22Rv1 (cell line): ENCODE measurements around the gene CFAP74.

ENCODE experiments used
- ZFX ChIP-seq: fragments of 450-650 bp; IDR thresholded peaks from 2 replicates; pipeline ENCODE4 v1.6.1; 2017; ENCODE audit warnings: antibody characterized with exemption, borderline replicate concordance
- TF ChIP-seq, protein P1 (sequence below): fragments of 450-650 bp; IDR thresholded peaks from 2 replicates; pipeline ENCODE4 v1.5.1; 2017; ENCODE audit warnings: mild to moderate bottlenecking

DNA sequence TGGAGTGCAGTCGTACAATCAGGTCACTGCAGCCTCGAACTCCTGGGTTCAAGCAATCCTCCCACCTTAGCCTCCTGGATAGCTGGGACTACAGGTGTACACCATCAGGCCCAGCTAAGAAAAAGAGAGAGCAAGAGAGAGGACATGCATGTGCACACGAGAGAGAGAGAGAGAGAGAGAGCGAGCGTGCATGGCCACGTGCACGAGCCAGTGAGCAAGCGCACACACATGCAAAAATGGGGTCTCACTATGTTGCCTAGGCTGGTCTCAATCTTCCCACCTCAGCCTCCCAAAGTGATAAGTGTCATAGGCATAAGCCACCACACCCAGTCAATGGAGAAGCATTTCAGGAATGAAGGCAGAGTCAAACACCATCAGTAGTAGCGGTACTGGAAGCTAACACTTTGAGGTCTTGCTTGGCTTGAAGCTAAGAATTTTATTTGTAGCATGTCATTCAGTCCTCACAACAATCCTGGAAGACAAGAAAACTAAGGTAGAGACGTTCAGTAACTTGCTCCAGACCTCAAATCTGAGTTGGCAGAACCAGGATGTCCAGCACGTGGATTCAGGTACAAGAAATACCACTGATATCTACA lies 127.2 kb downstream of the CFAP74 start:
- TF ChIP-seq, protein P1, sequence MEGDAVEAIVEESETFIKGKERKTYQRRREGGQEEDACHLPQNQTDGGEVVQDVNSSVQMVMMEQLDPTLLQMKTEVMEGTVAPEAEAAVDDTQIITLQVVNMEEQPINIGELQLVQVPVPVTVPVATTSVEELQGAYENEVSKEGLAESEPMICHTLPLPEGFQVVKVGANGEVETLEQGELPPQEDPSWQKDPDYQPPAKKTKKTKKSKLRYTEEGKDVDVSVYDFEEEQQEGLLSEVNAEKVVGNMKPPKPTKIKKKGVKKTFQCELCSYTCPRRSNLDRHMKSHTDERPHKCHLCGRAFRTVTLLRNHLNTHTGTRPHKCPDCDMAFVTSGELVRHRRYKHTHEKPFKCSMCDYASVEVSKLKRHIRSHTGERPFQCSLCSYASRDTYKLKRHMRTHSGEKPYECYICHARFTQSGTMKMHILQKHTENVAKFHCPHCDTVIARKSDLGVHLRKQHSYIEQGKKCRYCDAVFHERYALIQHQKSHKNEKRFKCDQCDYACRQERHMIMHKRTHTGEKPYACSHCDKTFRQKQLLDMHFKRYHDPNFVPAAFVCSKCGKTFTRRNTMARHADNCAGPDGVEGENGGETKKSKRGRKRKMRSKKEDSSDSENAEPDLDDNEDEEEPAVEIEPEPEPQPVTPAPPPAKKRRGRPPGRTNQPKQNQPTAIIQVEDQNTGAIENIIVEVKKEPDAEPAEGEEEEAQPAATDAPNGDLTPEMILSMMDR = no peak
- no peak for TF ChIP-seq ZFX
